Activated B cell treated with CpG ODN at 0.5 μM for 24 hours (primary cell): ENCODE data around the gene ADGRE1. TPM values are rescaled to one million over a fixed set of nuclear protein-coding genes. Genes with fewer than 3 reads are reported as not detected.

Experiments used
- ATAC-seq: fragments of 200-7000 bp; cut with Tn5 transposase; one replicate; pipeline ENCODE4 v1.10.0; 2021; ENCODE audit warnings: low read depth, mild to moderate bottlenecking, moderate library complexity
- CTCF ChIA-PET: fragments of 350-600 bp; sonication (Branson Sonifier 250); formaldehyde crosslinking; loops from one replicate; lab custom pipeline; 2021; ENCODE audit warnings: antibody characterized with exemption; lab: Charles Lee
- POLR2A ChIA-PET: fragments of 350-600 bp; sonication (Branson Sonifier 250); formaldehyde crosslinking; loops from one replicate; lab custom pipeline; 2021; ENCODE audit warnings: antibody characterized with exemption; lab: Charles Lee
- DNase-seq: peaks from one replicate; pipeline ENCODE4 v3.0.0; 2022
- H3K27ac Mint-ChIP-seq: one replicate; pipeline ENCODE4 v1.8.0; 2020; ENCODE audit warnings: mixed read lengths
- H3K27me3 Mint-ChIP-seq: one replicate; pipeline ENCODE4 v1.8.0; 2021; ENCODE audit warnings: mixed read lengths
- H3K36me3 Mint-ChIP-seq: one replicate; pipeline ENCODE4 v1.8.0; 2021; ENCODE audit warnings: low read depth, mixed read lengths
- H3K4me1 Mint-ChIP-seq: one replicate; pipeline ENCODE4 v1.8.0; 2021; ENCODE audit warnings: mixed read lengths
- H3K4me3 Mint-ChIP-seq: one replicate; pipeline ENCODE4 v1.8.0; 2020; ENCODE audit warnings: mild to moderate bottlenecking, mixed read lengths
- H3K9me3 Mint-ChIP-seq: one replicate; pipeline ENCODE4 v1.8.0; 2020; ENCODE audit warnings: mixed read lengths
- CTCF ChIP-seq: fragments of 200-600 bp; IDR thresholded peaks from one replicate; pipeline ENCODE4 v1.8.0; 2022; ENCODE audit warnings: antibody characterized with exemption, mild to moderate bottlenecking
- intact Hi-C: fragments of 100-400 bp; cut with micrococcal nuclease; formaldehyde crosslinking; loops from one replicate; pipeline ENCODE4 v1.15.1; 2024
- total RNA-seq: library from RNA; stranded (reverse); gene quantifications from 2 replicates; pipeline ENCODE4 v1.2.3, GENCODE V29; 2022

Gene ADGRE1
- total RNA-seq, 1 donor from 2014 or later: 0.18 TPM

- DNase-seq: no peak
- ChIA-PET POLR2A (no interaction called here), CTCF (no interaction called here)
- no peak overlapping the region for H3K4me3 Mint-ChIP-seq
- H3K27ac Mint-ChIP-seq: no peak overlapping the region
- H3K27me3 Mint-ChIP-seq: peaks cover 6% of the 10 kb centered on the region
- H3K36me3 Mint-ChIP-seq: no peaks in the 10 kb centered on the region
- intact Hi-C loops: no loop called here
- peaks cover 2% of the 10 kb centered on the region for H3K4me1 Mint-ChIP-seq
- no peak for TF ChIP-seq CTCF
- H3K9me3 Mint-ChIP-seq: no peaks in the 10 kb centered on the region
- ATAC-seq: no peak
Measured at GRCh38 chr19:6958791-6959190, 71.4 kb downstream of the ADGRE1 start.

GRCh38 chr19:6963244-6963852 lies 76.0 kb downstream of the ADGRE1 start:
- no peak for TF ChIP-seq CTCF
- ChIA-PET CTCF (no interaction called here), POLR2A (no interaction called here)
- DNase-seq (no peak), ATAC-seq (no peak)
- Mint-ChIP-seq H3K4me1 (peaks cover 2% of the 10 kb centered on the region), H3K4me3 (no peak overlapping the region), H3K27ac (no peak overlapping the region), H3K36me3 (no peaks in the 10 kb centered on the region), H3K9me3 (no peaks in the 10 kb centered on the region), H3K27me3 (peaks cover 1% of the 10 kb centered on the region)
- intact Hi-C loops: no loop called here

GRCh38 chr19:6963937-6964336 lies 76.6 kb downstream of the ADGRE1 start:
- ChIA-PET CTCF (no interaction called here), POLR2A (no interaction called here)
- no peak for TF ChIP-seq CTCF
- H3K4me1 Mint-ChIP-seq: peaks cover 2% of the 10 kb centered on the region
- ATAC-seq (no peak), DNase-seq (no peak)
- H3K4me3 Mint-ChIP-seq: no peak overlapping the region
- H3K36me3 Mint-ChIP-seq: no peaks in the 10 kb centered on the region
- H3K9me3 Mint-ChIP-seq: no peaks in the 10 kb centered on the region
- intact Hi-C loops: no loop called here
- H3K27ac Mint-ChIP-seq: no peak overlapping the region
- peaks cover 1% of the 10 kb centered on the region for H3K27me3 Mint-ChIP-seq

- H3K9me3 Mint-ChIP-seq: peaks cover 3% of the 10 kb centered on the region
- no peaks in the 10 kb centered on the region for H3K36me3 Mint-ChIP-seq
- intact Hi-C loops: no loop called here
- peaks cover 3% of the 10 kb centered on the region for H3K4me1 Mint-ChIP-seq
- ChIA-PET CTCF (no interaction called here), POLR2A (interaction anchor here (0.5 kb wide), 1 partner anchor 30 kb away, joined by 7 read pairs; no protein-coding TSS in a partner anchor)
- DNase-seq (no peak), ATAC-seq (no peak)
- no peak overlapping the region for H3K4me3 Mint-ChIP-seq
- H3K27me3 Mint-ChIP-seq: peaks cover 3% of the 10 kb centered on the region
- no peak for TF ChIP-seq CTCF
- no peak overlapping the region for H3K27ac Mint-ChIP-seq
Measured at GRCh38 chr19:6967967-6968366, 80.6 kb downstream of the ADGRE1 start.

- POLR2A ChIA-PET: no interaction called here
- Mint-ChIP-seq H3K4me3 (no peak overlapping the region), H3K27me3 (peaks cover 8% of the 10 kb centered on the region), H3K9me3 (peaks cover 3% of the 10 kb centered on the region), H3K27ac (no peak overlapping the region), H3K36me3 (no peaks in the 10 kb centered on the region), H3K4me1 (peaks cover 3% of the 10 kb centered on the region)
- DNase-seq (no peak), ATAC-seq (no peak)
- CTCF ChIA-PET: interaction anchor here (0.7 kb wide), 1 partner anchor 455 kb away, joined by 3 read pairs; no protein-coding TSS in a partner anchor
- intact Hi-C loops: no loop called here
- no peak for TF ChIP-seq CTCF
Measured at GRCh38 chr19:6969490-6969889, 82.1 kb downstream of the ADGRE1 start.
